SH-SY5Y (cell line): ENCODE results near the gene RAI14.

Experiments used
- GATA2 ChIP-seq: IDR thresholded peaks from 2 replicates; pipeline ENCODE4 v1.6.1; 2011; ENCODE audit warnings: mild to moderate bottlenecking, low read depth, low read length
- GATA3 ChIP-seq: IDR thresholded peaks from 2 replicates; pipeline ENCODE4 v1.6.1; 2011; ENCODE audit warnings: low read depth, mild to moderate bottlenecking, low read length, moderate library complexity

DNA sequence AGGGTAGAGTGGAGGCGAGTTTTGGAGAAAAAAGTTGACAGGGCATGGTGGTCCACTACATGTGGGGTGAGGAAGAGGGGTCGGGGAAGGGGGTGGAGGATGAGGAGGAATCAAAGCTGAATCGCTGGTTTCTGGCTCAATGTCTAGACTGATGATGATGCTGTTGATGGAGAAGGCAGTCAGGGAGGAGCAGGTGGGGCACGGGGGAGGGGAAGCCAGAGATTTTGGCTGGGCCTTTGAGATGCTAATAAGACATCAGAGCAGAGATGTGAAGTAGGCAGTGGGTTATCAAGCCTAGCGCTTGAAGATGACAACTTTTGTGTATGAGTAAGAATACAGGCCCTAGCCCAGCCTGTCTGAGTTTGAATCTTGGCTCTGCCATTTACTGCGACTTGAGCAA lies 150.4 kb downstream of the RAI14 start:
- TF ChIP-seq GATA2 (no peak), GATA3 (no peak)
